ENCODE measurements around the gene VPS25.

GRCh38 chr17:42760652-42761581 lies 12.3 kb upstream of the VPS25 start, which contains the start of gene RAMP2:
- TF ChIP-seq CTCF (IDR thresholded peaks at IDR 0.05) (peak in 1 of 6 experiments; percentile 10), POLR2A (IDR thresholded peaks at IDR 0.05) (no peak)
